Endothelial cell of umbilical vein (primary cell): ENCODE measurements around the gene CD248. TPM values are rescaled to one million over a fixed set of nuclear protein-coding genes. Genes with fewer than 3 reads are reported as not detected.

Experiments
- BruUV-seq: library from RNA; stranded (reverse); fragments of 400-500 nt; replicated peaks from 2 replicates; lab custom pipeline; 2021; lab: Mats Ljungman, UMichigan
- CTCF ChIA-PET: fragments of 300-600, 350-600 bp; sonication (Branson Sonifier 250); formaldehyde crosslinking; loops from one replicate; lab custom pipeline; 2021; ENCODE audit warnings: antibody characterized with exemption, inconsistent platforms; lab: Charles Lee
- POLR2A ChIA-PET: fragments of 300-600, 350-600 bp; sonication (Branson Sonifier 250); formaldehyde crosslinking; loops from one replicate; lab custom pipeline; 2021; ENCODE audit warnings: antibody characterized with exemption, inconsistent platforms; lab: Charles Lee
- DNase-seq: peaks from one replicate; pipeline ENCODE4 v3.0.0-alpha.2; 2011; ENCODE audit warnings: low read depth, low spot score
- FAIRE-seq: peaks from 2 replicates; lab custom pipeline; 2011; peaks lifted over from hg19 to GRCh38; lab: Jason Lieb, UNC
- H2AFZ ChIP-seq: 2 replicates; pipeline ENCODE4 v1.6.0; 2012; ENCODE audit warnings: low read depth, low read length, control low read depth, inconsistent platforms
- H3K27ac ChIP-seq: 2 replicates; pipeline ENCODE4 v1.5.1; 2011; ENCODE audit warnings: low read depth, mild to moderate bottlenecking, control low read depth, low read length, moderate library complexity; ENCODE audit not compliant: insufficient read depth
- H3K27me3 ChIP-seq, 2 experiments: 2 replicates each; pipeline versions ENCODE4 v1.6.0 to v1.6.1; 2011; ENCODE audit warnings: low read length in 2 of 2, mixed read lengths in 1 of 2; ENCODE audit not compliant: control insufficient read depth in 2 of 2, insufficient read depth in 2 of 2
- H3K36me3 ChIP-seq, 2 experiments: 2 replicates in 1 of 2; 3 replicates in 1 of 2; pipeline ENCODE4 v1.5.1; 2011; ENCODE audit warnings: low read length in 2 of 2, mild to moderate bottlenecking in 1 of 2, moderate library complexity in 1 of 2; ENCODE audit not compliant: control insufficient read depth in 2 of 2, insufficient read depth in 2 of 2; ENCODE audit errors: extremely low read depth in 1 of 2
- H3K4me1 ChIP-seq: 3 replicates; pipeline ENCODE4 v1.5.1; 2011; ENCODE audit warnings: mild to moderate bottlenecking, low read length; ENCODE audit not compliant: control insufficient read depth, insufficient read depth; ENCODE audit errors: extremely low read depth
- H3K4me2 ChIP-seq: 2 replicates; pipeline ENCODE4 v1.6.1; 2011; ENCODE audit warnings: low read length, control low read depth, mixed read lengths; ENCODE audit not compliant: insufficient read depth
- H3K4me3 ChIP-seq, 3 experiments: fragments of 200-600 bp in 1 of 3; sonication (generic), shearing (Covaris generic) in 1 of 3; replicated peaks in 1 of 3; 2 replicates each; pipeline ENCODE4 v1.5.1; 2011 to 2016; ENCODE audit warnings: control low read depth in 3 of 3, low read length in 3 of 3, mild to moderate bottlenecking in 2 of 3, inconsistent platforms in 1 of 3, low read depth in 1 of 3, moderate library complexity in 1 of 3; ENCODE audit not compliant: insufficient read depth in 1 of 3
- H3K79me2 ChIP-seq: 2 replicates; pipeline ENCODE4 v1.6.0; 2012; ENCODE audit warnings: low read length, inconsistent platforms; ENCODE audit not compliant: control insufficient read depth, insufficient read depth
- H3K9ac ChIP-seq: replicated peaks from 2 replicates; pipeline ENCODE3; 2011; ENCODE audit warnings: low read length, control low read depth; ENCODE audit not compliant: insufficient read depth; ENCODE audit errors: extremely low read depth
- H3K9me1 ChIP-seq: replicated peaks from 3 replicates; pipeline ENCODE4 v1.6.0; 2011; ENCODE audit warnings: mild to moderate bottlenecking, low read length; ENCODE audit not compliant: control insufficient read depth, insufficient read depth; ENCODE audit errors: extremely low read depth
- H3K9me3 ChIP-seq: replicated peaks from 2 replicates; pipeline ENCODE4 v1.5.1; 2012; ENCODE audit warnings: low read length, inconsistent platforms; ENCODE audit not compliant: control insufficient read depth, insufficient read depth
- H4K20me1 ChIP-seq: replicated peaks from 2 replicates; pipeline ENCODE3; 2011; ENCODE audit warnings: mild to moderate bottlenecking, low read length; ENCODE audit not compliant: control insufficient read depth, insufficient read depth; ENCODE audit errors: extremely low read depth
- EZH2 ChIP-seq: IDR thresholded peaks from 2 replicates; pipeline ENCODE4 v1.6.1; 2012; ENCODE audit warnings: borderline replicate concordance, low read depth, mild to moderate bottlenecking, moderate library complexity, low read length, inconsistent platforms; ENCODE audit not compliant: severe bottlenecking
- FOS ChIP-seq: IDR thresholded peaks from 2 replicates; pipeline ENCODE4 v1.6.1; 2011; ENCODE audit warnings: mild to moderate bottlenecking, low read length, moderate library complexity, borderline replicate concordance; ENCODE audit not compliant: insufficient read depth
- GATA2 ChIP-seq: IDR thresholded peaks from 2 replicates; pipeline ENCODE4 v1.7.0; 2011; ENCODE audit warnings: low read depth, mild to moderate bottlenecking, moderate library complexity, mixed read lengths, low read length; ENCODE audit not compliant: insufficient read length, insufficient read depth
- JUN ChIP-seq: IDR thresholded peaks from 2 replicates; pipeline ENCODE4 v1.6.1; 2011; ENCODE audit warnings: borderline replicate concordance, low read depth; ENCODE audit not compliant: insufficient read length, insufficient read depth
- MYC ChIP-seq: IDR thresholded peaks from one replicate; pipeline ENCODE4 v1.6.1; 2011; ENCODE audit warnings: mild to moderate bottlenecking, low read depth, low read length
- POLR2A ChIP-seq: IDR thresholded peaks from 2 replicates; pipeline ENCODE4 v1.6.1; 2012; ENCODE audit warnings: low read depth, mild to moderate bottlenecking, control low read depth, low read length
- POLR2AphosphoS5 ChIP-seq: IDR thresholded peaks from 2 replicates; pipeline ENCODE4 v1.6.1; 2012; ENCODE audit warnings: low read depth, mild to moderate bottlenecking, control low read depth, low read length, moderate library complexity; ENCODE audit not compliant: insufficient read depth
- dilution Hi-C: fragments of 300-500 bp; cut with MboI; formaldehyde crosslinking; loops from one replicate; pipeline ENCODE4 v1.15.0; 2019; ENCODE audit warnings: low sequenced_read_pairs; ENCODE audit not compliant: extremely low pct_ligation_motif_present
- intact Hi-C: fragments of 100-400 bp; cut with micrococcal nuclease; formaldehyde crosslinking; loops from one replicate; pipeline ENCODE4 v1.10.0; 2022
- polyA plus RNA-seq, 4 experiments: library from polyadenylated mRNA; depleted of rRNA in 3 of 4; stranded (reverse) in 3 of 4; unstranded in 1 of 4; fragments of >200 nt; gene quantifications; 2 replicates each; pipeline versions ENCODE4 v1.2.1 to v1.2.3, GENCODE V29; 2011 to 2012; ENCODE audit warnings: missing spikeins in 1 of 4
- total RNA-seq: library from RNA; stranded (reverse); gene quantifications from 2 replicates; pipeline ENCODE4 v1.2.3, GENCODE V29; 2021
- TF ChIP-seq, protein P1 (sequence below), 2 donors: IDR thresholded peaks; 1 replicate in 1 of 2; 2 replicates in 1 of 2; pipeline ENCODE4 v1.5.1; 2011; ENCODE audit warnings: low read length in 2 of 2, mild to moderate bottlenecking in 2 of 2, moderate library complexity in 2 of 2, control low read depth in 1 of 2, inconsistent platforms in 1 of 2, low read depth in 1 of 2; ENCODE audit not compliant: insufficient read depth in 1 of 2; ENCODE audit errors: extremely low read depth in 1 of 2
- TF ChIP-seq, protein P2 (sequence below): IDR thresholded peaks from 2 replicates; pipeline ENCODE4 v1.6.1; 2011; ENCODE audit not compliant: insufficient read depth, insufficient read length

CD248 gene
- total and polyA plus RNA-seq, 2 donors (not counting 3 experiments of a cell fraction or from before 2014, with no cell fraction given) = 0.10 TPM; not detected in 1

DNA sequence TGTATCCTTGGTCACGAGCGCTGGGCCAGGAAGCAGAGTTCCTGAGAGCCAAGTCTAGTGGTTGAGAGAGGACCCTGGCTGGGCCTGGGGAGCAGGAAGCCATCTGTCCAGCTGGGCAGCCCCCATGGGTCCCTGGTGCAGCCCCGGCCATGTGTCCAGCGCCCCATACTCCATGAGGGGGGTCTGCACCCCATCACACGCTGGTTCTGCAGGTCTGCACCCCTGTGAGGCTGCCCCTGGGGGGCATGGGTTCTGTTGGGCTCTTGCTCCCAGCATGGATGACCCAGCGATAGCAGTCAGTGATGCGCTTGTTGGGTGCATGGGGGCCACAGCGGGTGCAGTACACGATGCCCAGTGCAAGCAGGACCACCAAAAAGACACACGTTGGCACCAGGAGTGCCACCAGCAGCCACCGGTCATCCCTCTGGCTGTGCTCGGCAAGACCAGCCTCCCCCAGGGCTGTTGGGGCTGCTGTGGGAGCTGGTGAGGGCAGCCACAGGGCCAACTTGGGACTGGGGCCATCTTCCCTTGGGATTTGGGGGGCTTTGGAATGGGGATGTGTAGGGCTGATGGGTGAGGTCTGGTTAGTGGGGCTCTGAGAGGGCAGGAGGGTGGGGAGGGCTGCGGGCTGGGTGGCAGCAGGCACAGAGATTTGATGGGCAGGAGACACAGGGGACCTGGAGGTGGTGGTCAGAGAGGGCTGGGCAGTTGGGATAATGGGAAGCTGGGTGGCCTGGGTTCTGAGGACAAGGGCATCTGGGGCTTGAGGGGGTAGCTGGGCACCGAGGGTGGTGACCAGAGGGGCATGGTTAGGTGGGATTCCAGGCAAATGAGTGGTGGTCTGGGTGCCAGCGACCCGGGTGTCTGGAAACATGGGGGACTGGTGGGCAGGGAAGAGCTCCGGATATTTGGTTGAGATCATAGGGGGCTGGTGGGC, 2.0 kb downstream of the CD248 start:
- DNase-seq (no peak), FAIRE-seq (no peak)
- Histone ChIP-seq H4K20me1 (no peaks in the 10 kb centered on the region), H3K9me3 (no peaks in the 10 kb centered on the region), H3K27ac (no peak overlapping the region), H3K9ac (no peak overlapping the region), H3K36me3 (no peaks in the 10 kb centered on the region), H3K4me2 (no peak overlapping the region), H3K27me3 (peaks cover 6 to 7% of the 10 kb centered on the region in 2 experiments), H3K9me1 (no peaks in the 10 kb centered on the region), H2AFZ (no peak overlapping the region), H3K79me2 (no peaks in the 10 kb centered on the region), H3K4me1 (peaks cover 4% of the 10 kb centered on the region), H3K4me3 (no peak overlapping the region)
- dilution Hi-C loops = no loop called here
- no TSS peak for BruUV-seq
- intact Hi-C loops = loop anchor here (5.0 kb wide), 1 partner anchor 122 kb away; the partner anchor contains the start of gene MRPL11
- POLR2A ChIA-PET = no interaction called here
- TF ChIP-seq MYC (no peak), FOS (no peak), JUN (no peak), GATA2 (no peak), POLR2A (no peak), EZH2 (no peak), POLR2AphosphoS5 (no peak)
- TF ChIP-seq, protein P1, sequence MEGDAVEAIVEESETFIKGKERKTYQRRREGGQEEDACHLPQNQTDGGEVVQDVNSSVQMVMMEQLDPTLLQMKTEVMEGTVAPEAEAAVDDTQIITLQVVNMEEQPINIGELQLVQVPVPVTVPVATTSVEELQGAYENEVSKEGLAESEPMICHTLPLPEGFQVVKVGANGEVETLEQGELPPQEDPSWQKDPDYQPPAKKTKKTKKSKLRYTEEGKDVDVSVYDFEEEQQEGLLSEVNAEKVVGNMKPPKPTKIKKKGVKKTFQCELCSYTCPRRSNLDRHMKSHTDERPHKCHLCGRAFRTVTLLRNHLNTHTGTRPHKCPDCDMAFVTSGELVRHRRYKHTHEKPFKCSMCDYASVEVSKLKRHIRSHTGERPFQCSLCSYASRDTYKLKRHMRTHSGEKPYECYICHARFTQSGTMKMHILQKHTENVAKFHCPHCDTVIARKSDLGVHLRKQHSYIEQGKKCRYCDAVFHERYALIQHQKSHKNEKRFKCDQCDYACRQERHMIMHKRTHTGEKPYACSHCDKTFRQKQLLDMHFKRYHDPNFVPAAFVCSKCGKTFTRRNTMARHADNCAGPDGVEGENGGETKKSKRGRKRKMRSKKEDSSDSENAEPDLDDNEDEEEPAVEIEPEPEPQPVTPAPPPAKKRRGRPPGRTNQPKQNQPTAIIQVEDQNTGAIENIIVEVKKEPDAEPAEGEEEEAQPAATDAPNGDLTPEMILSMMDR (IDR thresholded peaks at IDR 0.05; ENCODE audit: extremely low read depth in 1 of 2, insufficient read depth in 1 of 2, low read depth in 1 of 2, low read length in 2 of 2) = no peak
- TF ChIP-seq, protein P2, sequence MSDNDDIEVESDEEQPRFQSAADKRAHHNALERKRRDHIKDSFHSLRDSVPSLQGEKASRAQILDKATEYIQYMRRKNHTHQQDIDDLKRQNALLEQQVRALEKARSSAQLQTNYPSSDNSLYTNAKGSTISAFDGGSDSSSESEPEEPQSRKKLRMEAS = no peak
- CTCF ChIA-PET = interaction anchor here (1.4 to 9.5 kb wide), 2 partner anchors 18 to 74 kb away, joined by 3 to 225 read pairs; partner anchors contain the start of gene RIN1
